A549 (cell line): ENCODE results near the gene CTTN. TPM values are rescaled to one million over a fixed set of nuclear protein-coding genes. Genes with fewer than 3 reads are reported as not detected.

Experiments
- ATAC-seq, 2 experiments: fragments of 200-7000 bp in 1 of 2; fragments of >200 bp in 1 of 2; cut with Nextera tagmentation in 1 of 2; cut with Tn5 transposase in 1 of 2; 3 replicates each; pipeline versions ENCODE4 v1.8.0 to v1.9.1; 2018 to 2020; ENCODE audit warnings: mild to moderate bottlenecking in 1 of 2, moderate library complexity in 1 of 2
- CTCF ChIA-PET: fragments of 300-600 bp; sonication (Branson Sonifier 250); formaldehyde crosslinking; extraction: SDS; loops from one replicate; lab custom pipeline; 2021; ENCODE audit warnings: antibody characterized with exemption, inconsistent platforms; lab: Yijun Ruan, JAX
- POLR2A ChIA-PET: fragments of 350-600 bp; formaldehyde crosslinking; extraction: SDS; loops from one replicate; lab custom pipeline; 2021; ENCODE audit warnings: antibody characterized with exemption, inconsistent platforms; lab: Yijun Ruan, JAX
- DNase-seq, 2 experiments: peaks; one replicate each; pipeline versions ENCODE4 v3.0.0 to v3.0.0-alpha.2; 2011 to 2016; ENCODE audit warnings: low read depth in 1 of 2, low spot score in 1 of 2
- FAIRE-seq: peaks from 2 replicates; lab custom pipeline; 2011; peaks lifted over from hg19 to GRCh38; lab: Jason Lieb, UNC
- H3K27ac ChIP-seq, 2 experiments: fragments of >200 bp; sonication (Bioruptor Twin); formaldehyde crosslinking; 3 replicates each; pipeline ENCODE4 v1.5.1; 2016 to 2017
- H3K4me1 ChIP-seq: fragments of >200 bp; sonication (Bioruptor Twin); formaldehyde crosslinking; 3 replicates; pipeline ENCODE4 v1.6.1; 2016
- H3K4me2 ChIP-seq: fragments of >200 bp; sonication (Bioruptor Twin); formaldehyde crosslinking; 3 replicates; pipeline ENCODE4 v1.6.1; 2016
- H3K4me3 ChIP-seq: fragments of >200 bp; sonication (Bioruptor Twin); formaldehyde crosslinking; 3 replicates; pipeline ENCODE4 v1.5.1; 2016
- H3K9me3 ChIP-seq: fragments of >200 bp; sonication (Bioruptor Twin); formaldehyde crosslinking; 3 replicates; pipeline ENCODE4 v1.6.1; 2016
- CBX2 ChIP-seq: fragments of 200-600 bp; sonication (generic); IDR thresholded peaks from 2 replicates; pipeline ENCODE4 v1.6.1; 2016; ENCODE audit warnings: low read depth, mild to moderate bottlenecking, borderline replicate concordance
- CTCF ChIP-seq: fragments of >200 bp; sonication (Bioruptor Twin); formaldehyde crosslinking; IDR thresholded peaks from 3 replicates; pipeline ENCODE4 v1.5.1; 2016
- EHF ChIP-seq: fragments of 250-450 bp; sonication (Bioruptor Pico); IDR thresholded peaks from 2 replicates; pipeline ENCODE4 v1.5.0; 2020; ENCODE audit warnings: mild to moderate bottlenecking
- ELK1 ChIP-seq: fragments of 150-350 bp; IDR thresholded peaks from 2 replicates; pipeline ENCODE4 v1.6.1; 2014; ENCODE audit warnings: low read depth, mild to moderate bottlenecking, low read length
- ESRRA ChIP-seq: fragments of 150-350 bp; IDR thresholded peaks from 2 replicates; pipeline ENCODE4 v1.6.1; 2014; ENCODE audit warnings: mild to moderate bottlenecking, low read length, borderline replicate concordance
- FOXS1 ChIP-seq: fragments of 250-450 bp; sonication (Bioruptor Pico); IDR thresholded peaks from 2 replicates; pipeline ENCODE4 v1.5.0; 2020; ENCODE audit warnings: mild to moderate bottlenecking, moderate library complexity
- HDAC2 ChIP-seq: fragments of 200-600 bp; sonication (generic); IDR thresholded peaks from 2 replicates; pipeline ENCODE4 v1.6.1; 2016
- HOXB5 ChIP-seq: fragments of 250-450 bp; sonication (Bioruptor Pico); IDR thresholded peaks from 2 replicates; pipeline ENCODE4 v1.5.0; 2020; ENCODE audit warnings: mild to moderate bottlenecking, moderate library complexity
- JUN ChIP-seq, 2 experiments: fragments of >200 bp; sonication (Bioruptor Twin); formaldehyde crosslinking; IDR thresholded peaks; 2 replicates in 1 of 2; 3 replicates in 1 of 2; pipeline ENCODE4 v1.6.1; 2016 to 2017
- JUNB ChIP-seq: fragments of >200 bp; sonication (Bioruptor Twin); formaldehyde crosslinking; IDR thresholded peaks from 2 replicates; pipeline ENCODE4 v1.6.1; 2016
- KDM1A ChIP-seq: fragments of 200-600 bp; sonication (generic); IDR thresholded peaks from 2 replicates; pipeline ENCODE4 v1.6.1; 2016; ENCODE audit warnings: low read depth, mild to moderate bottlenecking
- MYC ChIP-seq: IDR thresholded peaks from 2 replicates; pipeline ENCODE4 v1.6.1; 2012; ENCODE audit warnings: mild to moderate bottlenecking, inconsistent platforms, low read length, improper control_type of control experiment, borderline replicate concordance
- NPAS2 ChIP-seq: fragments of 250-450 bp; sonication (Bioruptor Pico); IDR thresholded peaks from 2 replicates; pipeline ENCODE4 v1.8.0; 2022; ENCODE audit warnings: mild to moderate bottlenecking, moderate library complexity, borderline replicate concordance
- NR3C1 ChIP-seq: fragments of >200 bp; sonication (Bioruptor Twin); formaldehyde crosslinking; IDR thresholded peaks from 3 replicates; pipeline ENCODE4 v1.6.1; 2017
- PHF8 ChIP-seq: fragments of 200-600 bp; sonication (generic); IDR thresholded peaks from 2 replicates; pipeline ENCODE4 v1.6.1; 2016; ENCODE audit warnings: low read depth, mild to moderate bottlenecking, antibody characterized with exemption, moderate library complexity, borderline replicate concordance
- POLR2A ChIP-seq: IDR thresholded peaks from 2 replicates; pipeline ENCODE4 v1.6.1; 2012; ENCODE audit warnings: mild to moderate bottlenecking, low read length
- RCOR1 ChIP-seq: fragments of 150-350 bp; IDR thresholded peaks from 2 replicates; pipeline ENCODE4 v1.6.1; 2014; ENCODE audit warnings: antibody characterized with exemption, low read length, low read depth
- REST ChIP-seq: fragments of 200-600 bp; sonication (generic); IDR thresholded peaks from 2 replicates; pipeline ENCODE4 v1.6.1; 2016; ENCODE audit warnings: antibody characterized with exemption, mild to moderate bottlenecking, moderate library complexity
- RFX5 ChIP-seq: fragments of 450-650 bp; IDR thresholded peaks from 2 replicates; pipeline ENCODE4 v1.7.1; 2014; ENCODE audit warnings: antibody characterized with exemption, mild to moderate bottlenecking, moderate library complexity
- SREBF2 ChIP-seq: fragments of 450-650 bp; IDR thresholded peaks from 2 replicates; pipeline ENCODE4 v1.6.1; 2014; ENCODE audit warnings: mild to moderate bottlenecking, moderate library complexity
- USF2 ChIP-seq: fragments of 450-650 bp; IDR thresholded peaks from 2 replicates; pipeline ENCODE4 v1.6.1; 2014; ENCODE audit warnings: antibody characterized with exemption
- ZNF302 ChIP-seq: fragments of 250-450 bp; sonication (Bioruptor Pico); IDR thresholded peaks from 2 replicates; pipeline ENCODE4 v1.9.0; 2021; ENCODE audit warnings: inconsistent platforms, mild to moderate bottlenecking, moderate library complexity
- WGBS: methylation state at CpG from one replicate; pipeline ENCODE4 v1.1.6; 2017; ENCODE audit errors: missing lambda C conversion rate; 5-methylcytosine and 5-hydroxymethylcytosine counted together
- polyA plus RNA-seq, 4 experiments: library from polyadenylated mRNA; depleted of rRNA in 3 of 4; stranded (reverse); fragments of >200 nt; fragmentation: RNase III in 1 of 4; extraction: RNeasy Plus Mini Kit Qiagen cat#74134 plus additional on column Dnase treatment in 1 of 4; gene quantifications; 2 replicates in 3 of 4; 3 replicates in 1 of 4; pipeline ENCODE4 v1.2.3, GENCODE V29; 2011 to 2017

CTTN gene
- polyA plus RNA-seq, 2 of the 4 experiments (the other 2 are of a cell fraction): 140 to 214 TPM

- Histone ChIP-seq H3K9me3 (no peaks in the 10 kb centered on the region), H3K4me2 (no peak overlapping the region), H3K27ac (no peak overlapping the region), H3K4me1 (no peaks in the 10 kb centered on the region), H3K4me3 (no peak overlapping the region)
- CTCF ChIA-PET: interaction anchor here (0.9 kb wide), 1 partner anchor 10 kb away, joined by 3 read pairs; no protein-coding TSS in a partner anchor
- WGBS: 94% methylated on average over 14 of the region's 14 CpGs
- POLR2A ChIA-PET: no interaction called here
- FAIRE-seq: no peak
- no peak for TF ChIP-seq CBX2
- TF ChIP-seq NPAS2 (CRISPR knock-in tag): no peak
- TF ChIP-seq PHF8: no peak
- no peak for TF ChIP-seq CTCF
- no peak for TF ChIP-seq NR3C1
- no peak for TF ChIP-seq HDAC2
- TF ChIP-seq RCOR1: no peak
- no peak for TF ChIP-seq JUNB
- ATAC-seq: 0 out of 6 replicates have a peak, but pooled peaks of 1 of the 2 experiments have one; percentile 18
- no peak for DNase-seq
Measured at GRCh38 chr11:70424765-70425344, 26.5 kb downstream of the CTTN start.

- Histone ChIP-seq H3K4me2 (no peak overlapping the region), H3K27ac (no peak overlapping the region), H3K4me1 (no peaks in the 10 kb centered on the region), H3K9me3 (no peaks in the 10 kb centered on the region), H3K4me3 (no peak overlapping the region)
- DNase-seq: no peak
- ChIA-PET POLR2A (no interaction called here), CTCF (interaction anchor here (0.6 to 1.5 kb wide), 2 partner anchors 9 to 347 kb away, joined by 3 to 4 read pairs; no protein-coding TSS in a partner anchor)
- WGBS: 94% methylated on average over 11 of the region's 11 CpGs
- ATAC-seq: no peak
- TF ChIP-seq POLR2A: no peak
- no peak for TF ChIP-seq FOXS1 (CRISPR knock-in tag)
- no peak for TF ChIP-seq REST
- FAIRE-seq: no peak
Measured at GRCh38 chr11:70427436-70427835, 29.1 kb downstream of the CTTN start.

GRCh38 chr11:70428701-70429427 lies 30.5 kb downstream of the CTTN start:
- DNase-seq (no peak), ATAC-seq (no peak), FAIRE-seq (no peak)
- Histone ChIP-seq H3K4me3 (no peak overlapping the region), H3K4me1 (no peaks in the 10 kb centered on the region), H3K4me2 (no peak overlapping the region), H3K27ac (no peak overlapping the region), H3K9me3 (no peaks in the 10 kb centered on the region)
- WGBS: 94% methylated on average over 18 of the region's 18 CpGs
- ChIA-PET POLR2A (no interaction called here), CTCF (no interaction called here)
- TF ChIP-seq KDM1A: no peak
- no peak for TF ChIP-seq MYC
- TF ChIP-seq ZNF302 (CRISPR knock-in tag): no peak
- TF ChIP-seq USF2: no peak
- TF ChIP-seq SREBF2: no peak
- no peak for TF ChIP-seq ELK1
- no peak for TF ChIP-seq HOXB5 (CRISPR knock-in tag)
- TF ChIP-seq EHF (CRISPR knock-in tag): no peak
- TF ChIP-seq ESRRA: no peak
- no peak for TF ChIP-seq RFX5
- TF ChIP-seq JUN (IDR thresholded peaks at IDR 0.05): no peak
- TF ChIP-seq REST: no peak
- no peak for TF ChIP-seq FOXS1 (CRISPR knock-in tag)
